SK-N-SH (cell line): ENCODE data around the gene SPEF1. TPM values are rescaled to one million over a fixed set of nuclear protein-coding genes. Genes with fewer than 3 reads are reported as not detected.

Experiments used
- CTCF ChIA-PET: fragments of 300-600, 350-600 bp; formaldehyde crosslinking; extraction: SDS; loops from one replicate; lab custom pipeline; 2021; lab: Yijun Ruan, JAX
- POLR2A ChIA-PET: fragments of 350-600 bp; sonication (Branson Sonifier 250); formaldehyde crosslinking; extraction: SDS; loops from one replicate; lab custom pipeline; 2020; ENCODE audit warnings: antibody characterized with exemption, inconsistent platforms; lab: Yijun Ruan, JAX
- DNase-seq: peaks from one replicate; pipeline ENCODE4 v3.0.0; 2012
- H2AFZ ChIP-seq: fragments of 200-600 bp; sonication (generic); 2 replicates; pipeline ENCODE4 v1.8.1; 2016; ENCODE audit warnings: antibody characterized with exemption, mild to moderate bottlenecking, low read depth
- H3F3A ChIP-seq: fragments of 200-600 bp; sonication (generic); replicated peaks from 2 replicates; pipeline ENCODE3; 2016; ENCODE audit warnings: antibody characterized with exemption, mild to moderate bottlenecking; ENCODE audit not compliant: insufficient read depth
- H3K27ac ChIP-seq, 2 experiments: fragments of 200-500 bp in 1 of 2; fragments of 200-600 bp in 1 of 2; sonication (Bioruptor generic) in 1 of 2; sonication (generic), shearing (Covaris generic) in 1 of 2; 2 replicates each; pipeline versions ENCODE4 v1.5.1 to v1.6.1; 2014 to 2016; ENCODE audit warnings: low read depth in 2 of 2, inconsistent platforms in 1 of 2, low read length in 1 of 2, mild to moderate bottlenecking in 1 of 2, mixed read lengths in 1 of 2
- H3K27me3 ChIP-seq: fragments of 200-600 bp; sonication (generic), shearing (Covaris generic); 2 replicates; pipeline ENCODE4 v1.6.1; 2016; ENCODE audit warnings: mixed run types; ENCODE audit not compliant: insufficient read depth
- H3K36me3 ChIP-seq, 2 experiments: fragments of 200-500 bp in 1 of 2; fragments of 200-600 bp in 1 of 2; sonication (Bioruptor generic) in 1 of 2; sonication (generic) in 1 of 2; replicated peaks in 1 of 2; 2 replicates each; pipeline versions ENCODE3 to v1.5.1; 2014 to 2016; ENCODE audit warnings: low read length in 1 of 2, mild to moderate bottlenecking in 1 of 2; ENCODE audit not compliant: insufficient read depth in 2 of 2, control insufficient read depth in 1 of 2
- H3K4me1 ChIP-seq, 2 experiments: fragments of 200-500 bp in 1 of 2; fragments of 200-600 bp in 1 of 2; sonication (Bioruptor generic) in 1 of 2; sonication (generic), shearing (Covaris generic) in 1 of 2; 2 replicates each; pipeline versions ENCODE4 v1.5.1 to v1.6.1; 2014 to 2016; ENCODE audit warnings: low read depth in 1 of 2, low read length in 1 of 2, mixed run types in 1 of 2; ENCODE audit not compliant: insufficient read depth in 2 of 2, control insufficient read depth in 1 of 2
- H3K4me2 ChIP-seq: fragments of 200-600 bp; sonication (generic), shearing (Covaris generic); 2 replicates; pipeline ENCODE4 v1.6.1; 2017; ENCODE audit warnings: mixed run types
- H3K4me3 ChIP-seq, 2 experiments: fragments of 200-500 bp in 1 of 2; fragments of 200-600 bp in 1 of 2; sonication (Bioruptor generic) in 1 of 2; sonication (generic), shearing (Covaris generic) in 1 of 2; 2 replicates each; pipeline versions ENCODE4 v1.5.1 to v1.8.1; 2014 to 2016; ENCODE audit warnings: low read depth in 2 of 2, inconsistent platforms in 1 of 2, low read length in 1 of 2, mild to moderate bottlenecking in 1 of 2, mixed read lengths in 1 of 2, moderate library complexity in 1 of 2
- H3K79me2 ChIP-seq: fragments of 200-600 bp; sonication (generic); 2 replicates; pipeline ENCODE4 v1.8.1; 2017; ENCODE audit warnings: mild to moderate bottlenecking; ENCODE audit not compliant: insufficient read depth
- H3K9ac ChIP-seq: fragments of 200-600 bp; sonication (generic); 2 replicates; pipeline ENCODE4 v1.6.1; 2017; ENCODE audit warnings: mixed run types
- H3K9me2 ChIP-seq: fragments of 200-600 bp; sonication (generic); 2 replicates; pipeline ENCODE4 v1.6.1; 2017; ENCODE audit warnings: mixed run types
- H3K9me3 ChIP-seq: fragments of 200-600 bp; sonication (generic); 2 replicates; pipeline ENCODE4 v1.6.1; 2017; ENCODE audit warnings: mixed run types, mild to moderate bottlenecking, moderate library complexity
- H4K20me1 ChIP-seq: fragments of 200-600 bp; sonication (generic); 2 replicates; pipeline ENCODE4 v1.6.1; 2017; ENCODE audit warnings: mild to moderate bottlenecking, mixed run types; ENCODE audit not compliant: insufficient read depth
- FOSL2 ChIP-seq: IDR thresholded peaks from 2 replicates; pipeline ENCODE4 v1.4.0; 2012; ENCODE audit warnings: low read depth, mild to moderate bottlenecking, moderate library complexity, borderline replicate concordance
- FOXM1 ChIP-seq: IDR thresholded peaks from 2 replicates; pipeline ENCODE4 v1.4.0; 2012; ENCODE audit warnings: low read depth, mild to moderate bottlenecking
- GABPA ChIP-seq: IDR thresholded peaks from 2 replicates; pipeline ENCODE4 v1.4.0; 2012; ENCODE audit warnings: low read depth, mild to moderate bottlenecking
- MEF2A ChIP-seq: IDR thresholded peaks from 2 replicates; pipeline ENCODE4 v1.4.0; 2012; ENCODE audit warnings: low read depth, borderline replicate concordance
- MXI1 ChIP-seq: IDR thresholded peaks from 2 replicates; pipeline ENCODE4 v1.6.1; 2012; ENCODE audit warnings: mild to moderate bottlenecking, low read depth, low read length, improper control_type of control experiment
- NFIC ChIP-seq: IDR thresholded peaks from 2 replicates; pipeline ENCODE4 v1.4.0; 2012; ENCODE audit warnings: borderline replicate concordance
- NRF1 ChIP-seq: IDR thresholded peaks from 2 replicates; pipeline ENCODE4 v1.6.1; 2012; ENCODE audit warnings: low read depth, mild to moderate bottlenecking, low read length
- RCOR1 ChIP-seq: fragments of 150-350 bp; IDR thresholded peaks from 2 replicates; pipeline ENCODE4 v1.6.1; 2017; ENCODE audit warnings: antibody characterized with exemption, low read length
- RXRA ChIP-seq: IDR thresholded peaks from 2 replicates; pipeline ENCODE4 v1.4.0; 2012; ENCODE audit warnings: low read depth, mild to moderate bottlenecking, borderline replicate concordance
- TAF1 ChIP-seq: IDR thresholded peaks from 2 replicates; pipeline ENCODE4 v1.6.1; 2012; ENCODE audit warnings: low read depth, mild to moderate bottlenecking, low read length, moderate library complexity, borderline replicate concordance
- TEAD4 ChIP-seq: IDR thresholded peaks from 2 replicates; pipeline ENCODE4 v1.4.0; 2012; ENCODE audit warnings: mild to moderate bottlenecking, borderline replicate concordance; ENCODE audit not compliant: insufficient read depth
- YY1 ChIP-seq: IDR thresholded peaks from 2 replicates; pipeline ENCODE4 v1.4.0; 2012; ENCODE audit warnings: low read depth, mild to moderate bottlenecking
- WGBS: methylation state at CpG from one replicate; pipeline ENCODE4 v1.1.6; 2017; ENCODE audit warnings: low lambda C conversion rate; 5-methylcytosine and 5-hydroxymethylcytosine counted together
- polyA plus RNA-seq, 3 experiments: library from polyadenylated mRNA; depleted of rRNA; stranded (reverse); fragments of >200 nt; gene quantifications; 2 replicates each; pipeline ENCODE4 v1.2.3, GENCODE V29; 2012
- TF ChIP-seq, protein P1 (sequence below): fragments of 200-600 bp; sonication (generic); IDR thresholded peaks from 2 replicates; pipeline ENCODE4 v1.6.1; 2017; ENCODE audit warnings: antibody characterized with exemption, mild to moderate bottlenecking, moderate library complexity
- TF ChIP-seq, protein P2 (sequence below): IDR thresholded peaks from 2 replicates; pipeline ENCODE4 v1.6.1; 2012; ENCODE audit warnings: mild to moderate bottlenecking, low read depth, low read length, moderate library complexity
- TF ChIP-seq, protein P3 (sequence below): IDR thresholded peaks from 2 replicates; pipeline ENCODE4; 2012
- TF ChIP-seq, protein P4 (sequence below): IDR thresholded peaks from 2 replicates; pipeline ENCODE4 v1.4.0; 2012; ENCODE audit warnings: low read depth, borderline replicate concordance
- TF ChIP-seq, protein P5 (sequence below): IDR thresholded peaks from 2 replicates; pipeline ENCODE4 v1.4.0; 2012; ENCODE audit warnings: low read depth

Gene SPEF1
- polyA plus RNA-seq, 1 of the 3 experiments (the other 2 are of a cell fraction): 1.6 TPM

DNA sequence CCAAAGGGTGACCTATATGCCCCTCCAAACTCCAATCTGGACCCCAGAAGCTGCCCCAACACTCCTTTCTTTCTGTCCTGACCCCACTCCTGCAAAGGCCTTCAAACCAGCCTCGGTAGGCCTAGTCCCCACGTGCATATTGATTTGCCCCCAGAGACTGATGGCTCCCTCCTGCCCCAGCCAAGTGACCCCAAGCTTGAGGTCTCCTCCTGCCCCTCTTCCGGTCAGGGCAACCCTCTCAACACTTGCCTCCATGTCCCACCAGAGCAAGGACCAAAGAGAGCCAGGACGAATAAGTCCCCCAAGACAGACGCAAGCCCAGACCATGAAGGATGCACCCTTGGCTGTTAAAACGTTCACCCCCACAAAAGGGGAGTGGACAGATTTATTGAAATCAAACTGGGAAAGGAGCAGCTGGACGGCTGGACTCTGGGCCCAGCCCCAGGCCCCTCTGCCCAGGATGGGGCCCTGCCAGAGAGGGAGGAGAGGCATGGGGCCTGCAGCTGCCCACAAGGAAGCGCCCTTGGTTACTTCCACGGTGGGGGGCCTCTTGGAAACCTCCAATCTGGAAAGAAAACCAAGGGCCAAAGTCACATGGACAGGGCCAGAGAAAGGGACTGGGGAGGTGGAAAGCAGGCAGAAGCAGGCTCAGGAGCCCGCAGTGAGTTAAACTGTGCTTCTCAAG, 2.4 kb upstream of the SPEF1 start:
- Histone ChIP-seq H3K27ac (no peak overlapping the region), H3K9me3 (no peaks in the 10 kb centered on the region), H3K4me2 (peak overlapping the region; percentile 96; the same call in 1 of the 2 replicates), H3K79me2 (peaks cover 40% of the 10 kb centered on the region), H4K20me1 (peaks cover 45% of the 10 kb centered on the region), H3K9me2 (no peaks in the 10 kb centered on the region), H2AFZ (no peak overlapping the region), H3K36me3 (peaks cover 7 to 9% of the 10 kb centered on the region in 2 experiments), H3K4me1 (peaks cover 27 to 33% of the 10 kb centered on the region in 2 experiments; a peak in 3 of 4 replicates), H3K27me3 (no peaks in the 10 kb centered on the region), H3K9ac (no peak overlapping the region), H3F3A (peaks cover 15% of the 10 kb centered on the region), H3K4me3 (no peak overlapping the region)
- ChIA-PET CTCF (interaction anchor here (0.6 to 6.4 kb wide), 5 partner anchors 12 to 72 kb away, joined by 3 to 61 read pairs (median 27); partner anchors contain the start of genes ADISSP and CDC25B), POLR2A (no interaction called here)
- WGBS: 86% methylated on average over 10 of the region's 10 CpGs
- TF ChIP-seq TAF1 (no peak), RXRA (no peak), FOXM1 (no peak), FOSL2 (no peak), MXI1 (no peak), MEF2A (no peak)
- TF ChIP-seq, protein P1, sequence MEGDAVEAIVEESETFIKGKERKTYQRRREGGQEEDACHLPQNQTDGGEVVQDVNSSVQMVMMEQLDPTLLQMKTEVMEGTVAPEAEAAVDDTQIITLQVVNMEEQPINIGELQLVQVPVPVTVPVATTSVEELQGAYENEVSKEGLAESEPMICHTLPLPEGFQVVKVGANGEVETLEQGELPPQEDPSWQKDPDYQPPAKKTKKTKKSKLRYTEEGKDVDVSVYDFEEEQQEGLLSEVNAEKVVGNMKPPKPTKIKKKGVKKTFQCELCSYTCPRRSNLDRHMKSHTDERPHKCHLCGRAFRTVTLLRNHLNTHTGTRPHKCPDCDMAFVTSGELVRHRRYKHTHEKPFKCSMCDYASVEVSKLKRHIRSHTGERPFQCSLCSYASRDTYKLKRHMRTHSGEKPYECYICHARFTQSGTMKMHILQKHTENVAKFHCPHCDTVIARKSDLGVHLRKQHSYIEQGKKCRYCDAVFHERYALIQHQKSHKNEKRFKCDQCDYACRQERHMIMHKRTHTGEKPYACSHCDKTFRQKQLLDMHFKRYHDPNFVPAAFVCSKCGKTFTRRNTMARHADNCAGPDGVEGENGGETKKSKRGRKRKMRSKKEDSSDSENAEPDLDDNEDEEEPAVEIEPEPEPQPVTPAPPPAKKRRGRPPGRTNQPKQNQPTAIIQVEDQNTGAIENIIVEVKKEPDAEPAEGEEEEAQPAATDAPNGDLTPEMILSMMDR: no peak
- TF ChIP-seq, protein P2, sequence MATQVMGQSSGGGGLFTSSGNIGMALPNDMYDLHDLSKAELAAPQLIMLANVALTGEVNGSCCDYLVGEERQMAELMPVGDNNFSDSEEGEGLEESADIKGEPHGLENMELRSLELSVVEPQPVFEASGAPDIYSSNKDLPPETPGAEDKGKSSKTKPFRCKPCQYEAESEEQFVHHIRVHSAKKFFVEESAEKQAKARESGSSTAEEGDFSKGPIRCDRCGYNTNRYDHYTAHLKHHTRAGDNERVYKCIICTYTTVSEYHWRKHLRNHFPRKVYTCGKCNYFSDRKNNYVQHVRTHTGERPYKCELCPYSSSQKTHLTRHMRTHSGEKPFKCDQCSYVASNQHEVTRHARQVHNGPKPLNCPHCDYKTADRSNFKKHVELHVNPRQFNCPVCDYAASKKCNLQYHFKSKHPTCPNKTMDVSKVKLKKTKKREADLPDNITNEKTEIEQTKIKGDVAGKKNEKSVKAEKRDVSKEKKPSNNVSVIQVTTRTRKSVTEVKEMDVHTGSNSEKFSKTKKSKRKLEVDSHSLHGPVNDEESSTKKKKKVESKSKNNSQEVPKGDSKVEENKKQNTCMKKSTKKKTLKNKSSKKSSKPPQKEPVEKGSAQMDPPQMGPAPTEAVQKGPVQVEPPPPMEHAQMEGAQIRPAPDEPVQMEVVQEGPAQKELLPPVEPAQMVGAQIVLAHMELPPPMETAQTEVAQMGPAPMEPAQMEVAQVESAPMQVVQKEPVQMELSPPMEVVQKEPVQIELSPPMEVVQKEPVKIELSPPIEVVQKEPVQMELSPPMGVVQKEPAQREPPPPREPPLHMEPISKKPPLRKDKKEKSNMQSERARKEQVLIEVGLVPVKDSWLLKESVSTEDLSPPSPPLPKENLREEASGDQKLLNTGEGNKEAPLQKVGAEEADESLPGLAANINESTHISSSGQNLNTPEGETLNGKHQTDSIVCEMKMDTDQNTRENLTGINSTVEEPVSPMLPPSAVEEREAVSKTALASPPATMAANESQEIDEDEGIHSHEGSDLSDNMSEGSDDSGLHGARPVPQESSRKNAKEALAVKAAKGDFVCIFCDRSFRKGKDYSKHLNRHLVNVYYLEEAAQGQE: no peak
- DNase-seq: no peak

DNA sequence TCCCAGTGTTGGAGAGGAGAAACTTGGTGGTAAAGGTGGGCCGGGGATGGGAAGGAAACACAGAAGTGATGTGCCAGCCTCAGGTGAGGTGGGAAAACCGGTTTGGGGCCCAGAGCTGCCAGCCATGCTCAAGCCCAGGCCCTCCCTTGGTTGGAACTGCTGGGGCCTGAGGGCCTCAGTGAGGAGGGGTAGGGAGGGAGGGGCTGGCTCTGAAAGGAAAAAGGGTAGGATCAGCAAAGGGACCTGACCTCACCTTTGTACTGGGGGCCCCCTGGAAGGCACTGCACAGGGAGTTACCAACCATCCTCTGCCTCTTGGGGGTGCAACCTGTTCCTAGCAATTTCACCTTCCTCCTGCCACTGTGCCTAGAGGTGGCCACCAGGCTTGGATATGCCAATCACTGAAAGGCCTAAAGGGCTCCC, 1.8 kb upstream of the SPEF1 start:
- ChIA-PET CTCF (interaction anchor here (0.6 to 6.4 kb wide), 5 partner anchors 12 to 70 kb away, joined by 3 to 61 read pairs (median 14); partner anchors contain the start of genes ADISSP and CDC25B), POLR2A (interaction anchor here (0.6 kb wide), 1 partner anchor 13 kb away, joined by 3 read pairs; the partner anchor contains the start of gene CDC25B)
- Histone ChIP-seq H2AFZ (no peak overlapping the region), H3K9me2 (no peaks in the 10 kb centered on the region), H3K79me2 (peaks cover 40% of the 10 kb centered on the region), H3K4me2 (peak overlapping the region; percentile 96; the same call in 1 of the 2 replicates), H3K4me3 (no peak overlapping the region), H3K36me3 (peaks cover 7 to 9% of the 10 kb centered on the region in 2 experiments), H4K20me1 (peaks cover 45% of the 10 kb centered on the region), H3F3A (peaks cover 15% of the 10 kb centered on the region), H3K27me3 (no peaks in the 10 kb centered on the region), H3K9ac (no peak overlapping the region), H3K4me1 (peaks cover 27 to 38% of the 10 kb centered on the region in 2 experiments; a peak in 3 of 4 replicates), H3K9me3 (no peaks in the 10 kb centered on the region), H3K27ac (no peak overlapping the region)
- 50% methylated on average over 2 of the region's 2 CpGs for WGBS
- no peak for DNase-seq
- TF ChIP-seq, protein P3, sequence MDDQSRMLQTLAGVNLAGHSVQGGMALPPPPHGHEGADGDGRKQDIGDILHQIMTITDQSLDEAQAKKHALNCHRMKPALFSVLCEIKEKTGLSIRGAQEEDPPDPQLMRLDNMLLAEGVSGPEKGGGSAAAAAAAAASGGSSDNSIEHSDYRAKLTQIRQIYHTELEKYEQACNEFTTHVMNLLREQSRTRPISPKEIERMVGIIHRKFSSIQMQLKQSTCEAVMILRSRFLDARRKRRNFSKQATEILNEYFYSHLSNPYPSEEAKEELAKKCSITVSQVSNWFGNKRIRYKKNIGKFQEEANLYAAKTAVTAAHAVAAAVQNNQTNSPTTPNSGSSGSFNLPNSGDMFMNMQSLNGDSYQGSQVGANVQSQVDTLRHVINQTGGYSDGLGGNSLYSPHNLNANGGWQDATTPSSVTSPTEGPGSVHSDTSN: no peak
- TF ChIP-seq TEAD4: no peak
- TF ChIP-seq NFIC: no peak
- no peak for TF ChIP-seq MEF2A
- TF ChIP-seq YY1: no peak
- TF ChIP-seq NRF1: no peak
- no peak for TF ChIP-seq RCOR1
- TF ChIP-seq FOXM1: no peak
- TF ChIP-seq, protein P4, sequence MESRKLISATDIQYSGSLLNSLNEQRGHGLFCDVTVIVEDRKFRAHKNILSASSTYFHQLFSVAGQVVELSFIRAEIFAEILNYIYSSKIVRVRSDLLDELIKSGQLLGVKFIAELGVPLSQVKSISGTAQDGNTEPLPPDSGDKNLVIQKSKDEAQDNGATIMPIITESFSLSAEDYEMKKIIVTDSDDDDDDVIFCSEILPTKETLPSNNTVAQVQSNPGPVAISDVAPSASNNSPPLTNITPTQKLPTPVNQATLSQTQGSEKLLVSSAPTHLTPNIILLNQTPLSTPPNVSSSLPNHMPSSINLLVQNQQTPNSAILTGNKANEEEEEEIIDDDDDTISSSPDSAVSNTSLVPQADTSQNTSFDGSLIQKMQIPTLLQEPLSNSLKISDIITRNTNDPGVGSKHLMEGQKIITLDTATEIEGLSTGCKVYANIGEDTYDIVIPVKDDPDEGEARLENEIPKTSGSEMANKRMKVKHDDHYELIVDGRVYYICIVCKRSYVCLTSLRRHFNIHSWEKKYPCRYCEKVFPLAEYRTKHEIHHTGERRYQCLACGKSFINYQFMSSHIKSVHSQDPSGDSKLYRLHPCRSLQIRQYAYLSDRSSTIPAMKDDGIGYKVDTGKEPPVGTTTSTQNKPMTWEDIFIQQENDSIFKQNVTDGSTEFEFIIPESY: no peak
- no peak for TF ChIP-seq FOSL2
- TF ChIP-seq TAF1: no peak
- TF ChIP-seq, protein P5, sequence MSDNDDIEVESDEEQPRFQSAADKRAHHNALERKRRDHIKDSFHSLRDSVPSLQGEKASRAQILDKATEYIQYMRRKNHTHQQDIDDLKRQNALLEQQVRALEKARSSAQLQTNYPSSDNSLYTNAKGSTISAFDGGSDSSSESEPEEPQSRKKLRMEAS: no peak
- no peak for TF ChIP-seq GABPA
- TF ChIP-seq RXRA: no peak
